Measurements from ENCODE around the gene TRIM21. TPM values are rescaled to one million over a fixed set of nuclear protein-coding genes. Genes with fewer than 3 reads are reported as not detected.
"Not testable (repeated sequence)": the region's sequence is repeated elsewhere in the genome, so short reads cannot be mapped to it uniquely, and the experiment has no call there.

Gene TRIM21
- total RNA-seq, 1 donor from 2014 or later: 18.3 TPM

- DNase-seq (ENCODE audit: low read depth): no peak
- no peak overlapping the region for H3K4me3 ChIP-seq (ENCODE audit: low read depth, low read length)
- TF ChIP-seq CTCF (conservative IDR thresholded peaks at IDR 0.05; ENCODE audit: low read depth, low read length): no peak
Observed at GRCh38 chr11:4416306-4416705, 22.8 kb upstream of the TRIM21 start.

GRCh38 chr11:4406206-4406605, 12.7 kb upstream of the TRIM21 start:
- H3K4me3 ChIP-seq (ENCODE audit: low read depth, low read length); DNase-seq (ENCODE audit: low read depth): not testable (repeated sequence)

GRCh38 chr11:4393858-4394223, 339 bp upstream of the TRIM21 start:
- TF ChIP-seq CTCF (conservative IDR thresholded peaks at IDR 0.05; ENCODE audit: low read depth, low read length): no peak
- H3K4me3 ChIP-seq (ENCODE audit: low read depth, low read length): peak overlapping the region; percentile 88
- no peak for DNase-seq (ENCODE audit: low read depth)

GRCh38 chr11:4388221-4388620, 5.3 kb downstream of the TRIM21 start:
- no peak for TF ChIP-seq CTCF (conservative IDR thresholded peaks at IDR 0.05; ENCODE audit: low read depth, low read length)
- no peak for DNase-seq (ENCODE audit: low read depth)
- no peak overlapping the region for H3K4me3 ChIP-seq (ENCODE audit: low read depth, low read length)

GRCh38 chr11:4385978-4386740, 7.3 kb downstream of the TRIM21 start:
- no peak for DNase-seq (ENCODE audit: low read depth)
- TF ChIP-seq CTCF (conservative IDR thresholded peaks at IDR 0.05; ENCODE audit: low read depth, low read length): no peak
- no peak overlapping the region for H3K4me3 ChIP-seq (ENCODE audit: low read depth, low read length)

GRCh38 chr11:4381901-4382300, 11.6 kb downstream of the TRIM21 start:
- no peak overlapping the region for H3K4me3 ChIP-seq (ENCODE audit: low read depth, low read length)
- no peak for DNase-seq (ENCODE audit: low read depth)
- no peak for TF ChIP-seq CTCF (conservative IDR thresholded peaks at IDR 0.05; ENCODE audit: low read depth, low read length)

GRCh38 chr11:4375431-4376140, 17.9 kb downstream of the TRIM21 start:
- no peak for TF ChIP-seq CTCF (conservative IDR thresholded peaks at IDR 0.05; ENCODE audit: low read depth, low read length)
- no peak overlapping the region for H3K4me3 ChIP-seq (ENCODE audit: low read depth, low read length)
- no peak for DNase-seq (ENCODE audit: low read depth)
